HepG2 (cell line): ENCODE results near the gene CAD.

Experiments used
- BRCA1 ChIP-seq: sonication (generic); formaldehyde crosslinking; IDR thresholded peaks from 2 replicates; pipeline ENCODE4 v1.4.0; 2020; ENCODE audit warnings: missing genetic modification reagents
- CBFB ChIP-seq: sonication (generic); formaldehyde crosslinking; IDR thresholded peaks from 2 replicates; pipeline ENCODE4 v1.4.0; 2020; ENCODE audit warnings: missing genetic modification reagents
- MAX ChIP-seq: IDR thresholded peaks from 2 replicates; pipeline ENCODE4 v1.6.1; 2012; ENCODE audit warnings: inconsistent platforms
- NFE2 ChIP-seq: sonication (generic); formaldehyde crosslinking; IDR thresholded peaks from 2 replicates; pipeline ENCODE4 v1.4.0; 2020; ENCODE audit warnings: missing genetic modification reagents
- NR0B2 ChIP-seq: sonication (generic); formaldehyde crosslinking; IDR thresholded peaks from 2 replicates; pipeline ENCODE4 v1.4.0; 2020; ENCODE audit warnings: mild to moderate bottlenecking, missing genetic modification reagents
- POLR2A ChIP-seq, 2 experiments: IDR thresholded peaks; 2 replicates each; pipeline ENCODE4 v1.6.1; 2011; ENCODE audit warnings: low read depth in 2 of 2, low read length in 2 of 2, mild to moderate bottlenecking in 1 of 2, moderate library complexity in 1 of 2; ENCODE audit not compliant: insufficient read depth in 1 of 2
- PPARG ChIP-seq: conservative IDR thresholded peaks from 2 replicates; pipeline ENCODE4 v1.6.1; 2016; ENCODE audit warnings: missing biosample characterization, missing genetic modification reagents
- RFX5 ChIP-seq: IDR thresholded peaks from 2 replicates; pipeline ENCODE4 v1.6.1; 2011; ENCODE audit warnings: low read depth, low read length, improper control_type of control experiment
- ZNF709 ChIP-seq: sonication (generic); formaldehyde crosslinking; IDR thresholded peaks from 2 replicates; pipeline ENCODE4 v1.5.0; 2020; ENCODE audit warnings: mild to moderate bottlenecking, missing genetic modification reagents
- ZNF784 ChIP-seq: sonication (generic); formaldehyde crosslinking; IDR thresholded peaks from 2 replicates; pipeline ENCODE4 v1.5.1; 2020; ENCODE audit warnings: missing genetic modification reagents, mild to moderate bottlenecking, borderline replicate concordance

- TF ChIP-seq RFX5 (no peak), CBFB (CRISPR knock-in tag) (no peak), NFE2 (CRISPR knock-in tag) (no peak), POLR2A (IDR thresholded peaks at IDR 0.05; ENCODE audit: insufficient read depth in 1 of 2, low read depth in 2 of 2, low read length in 2 of 2) (no peak), ZNF784 (CRISPR knock-in tag) (no peak), PPARG (CRISPR knock-in tag) (no peak), BRCA1 (CRISPR knock-in tag) (no peak), MAX (no peak), ZNF709 (CRISPR knock-in tag) (no peak), NR0B2 (no peak)
Measured at GRCh38 chr2:27236626-27237025, 19.5 kb downstream of the CAD start.
